Stomach (tissue), 9 donors: Measurements from ENCODE around the gene ANKRD55. TPM values are rescaled to one million over a fixed set of nuclear protein-coding genes. Genes with fewer than 3 reads are reported as not detected.
"Not testable (repeated sequence)": the region's sequence is repeated elsewhere in the genome, so short reads cannot be mapped to it uniquely, and the experiment has no call there.

ENCODE experiments used
- DNase-seq, 2 donors: peaks; one replicate each; pipeline versions ENCODE4 v3.0.0 to v3.0.0-alpha.2; 2013 to 2019
- H3K27ac ChIP-seq, 5 donors: fragments of 200-600 bp in 4 of 5; sonication (generic) in 4 of 5; one replicate each; pipeline ENCODE4 v1.5.1; 2013 to 2019; ENCODE audit warnings: mild to moderate bottlenecking in 1 of 5, moderate library complexity in 1 of 5
- H3K27me3 ChIP-seq, 3 donors: fragments of 200-600 bp; sonication (generic); one replicate each; pipeline ENCODE4 v1.5.1; 2017 to 2019; ENCODE audit warnings: mixed run types in 1 of 3
- H3K36me3 ChIP-seq, 4 donors: fragments of 200-600 bp; sonication (generic); 1 replicate in 3 of 4; 2 replicates in 1 of 4; pipeline ENCODE4 v1.5.1; 2016 to 2019
- H3K4me1 ChIP-seq, 4 donors: fragments of 200-600 bp; sonication (generic); one replicate each; pipeline ENCODE4 v1.5.1; 2016 to 2019
- H3K4me3 ChIP-seq, 4 donors: fragments of 200-600 bp; sonication (generic) in 3 of 4; one replicate each; pipeline ENCODE4 v1.5.1; 2016 to 2019; ENCODE audit warnings: mild to moderate bottlenecking in 1 of 4
- H3K9me3 ChIP-seq, 4 donors: fragments of 200-600 bp; sonication (generic); one replicate each; pipeline ENCODE4 v1.5.1; 2016 to 2019
- CTCF ChIP-seq, 7 experiments: fragments of 450-650 bp in 4 of 7; fragments of 200-600 bp in 3 of 7; sonication (generic) in 3 of 7; IDR thresholded peaks; one replicate each; pipeline ENCODE4 v1.5.1; 2016 to 2019; ENCODE audit warnings: antibody characterized with exemption in 7 of 7, control low read depth in 2 of 7, mild to moderate bottlenecking in 1 of 7
- EP300 ChIP-seq: sonication (generic); formaldehyde crosslinking; IDR thresholded peaks from one replicate; pipeline ENCODE4 v1.6.1; 2017; ENCODE audit warnings: antibody characterized with exemption
- POLR2A ChIP-seq, 4 donors: fragments of 450-650 bp; IDR thresholded peaks; one replicate each; pipeline ENCODE4 v1.6.1; 2016; ENCODE audit warnings: antibody characterized with exemption in 4 of 4, control low read depth in 2 of 4, mild to moderate bottlenecking in 1 of 4, moderate library complexity in 1 of 4
- POLR2AphosphoS5 ChIP-seq, 3 donors: sonication (generic); formaldehyde crosslinking; IDR thresholded peaks; one replicate each; pipeline ENCODE4 v1.6.1; 2016; ENCODE audit warnings: antibody characterized with exemption in 3 of 3
- WGBS, 5 donors: extraction: QIAGEN DNeasy Blood & Tissue Kit in 3 of 5; methylation state at CpG; one replicate each; pipeline versions ENCODE4 v1.1.5 to v1.1.7; 2013 to 2018; 5-methylcytosine and 5-hydroxymethylcytosine counted together
- intact Hi-C: fragments of 100-400 bp; cut with DNase I; formaldehyde crosslinking; loops from one replicate; pipeline ENCODE4 v1.15.1; 2023; ENCODE audit warnings: low total_unique reads
- polyA plus RNA-seq, 3 donors: library from polyadenylated mRNA; stranded (reverse); fragments of 200-250 nt; gene quantifications; one replicate each; pipeline ENCODE4 v1.2.3, GENCODE V29; 2013
- total RNA-seq, 5 donors: library from RNA; depleted of rRNA; stranded (reverse); fragments of >200 nt; gene quantifications; one replicate each; pipeline versions ENCODE4 v1.1.0 to v1.2.3, GENCODE V29; 2014 to 2016
- donor health status: healthy with polysubstance abuse.
- donor health status: Bipolar disorder and iron deficiency.
- donor health status: healthy.

ANKRD55 gene
- total and polyA plus RNA-seq, 8 donors = 0.08 to 0.18 TPM; not detected in 6

GRCh38 chr5:56207537-56207936, 25.6 kb downstream of the ANKRD55 start:
- WGBS, 5 donors = 46 to 81% (median 77%) methylated on average over 2 of the region's 2 CpGs
- DNase-seq = no peak
- H3K4me1 ChIP-seq = peaks cover 0 to 6% (median 3%) of the 10 kb centered on the region in 4 donors
- H3K27me3 ChIP-seq = no peaks in the 10 kb centered on the region
- no peak for TF ChIP-seq POLR2A (IDR thresholded peaks at IDR 0.05)
- TF ChIP-seq POLR2AphosphoS5 (IDR thresholded peaks at IDR 0.05) = no peak
- TF ChIP-seq EP300 = no peak
- TF ChIP-seq CTCF (IDR thresholded peaks at IDR 0.05) = no peak
- no peak overlapping the region for H3K4me3 ChIP-seq
- H3K9me3 ChIP-seq = no peaks in the 10 kb centered on the region
- no peak overlapping the region for H3K27ac ChIP-seq
- intact Hi-C loops = loop anchor here (10.0 kb wide), 1 partner anchor 233 kb away; no protein-coding TSS in a partner anchor
- H3K36me3 ChIP-seq = no peaks in the 10 kb centered on the region

- intact Hi-C loops = loop anchor here (10.0 kb wide), 1 partner anchor 232 kb away; no protein-coding TSS in a partner anchor
- Histone ChIP-seq H3K27ac (no peak overlapping the region), H3K4me3 (no peak overlapping the region), H3K4me1 (peaks cover 0 to 10% (median 1%) of the 10 kb centered on the region in 4 donors), H3K9me3 (no peaks in the 10 kb centered on the region), H3K36me3 (no peaks in the 10 kb centered on the region), H3K27me3 (no peaks in the 10 kb centered on the region)
- DNase-seq = no peak
- TF ChIP-seq POLR2A (IDR thresholded peaks at IDR 0.05) (no peak), CTCF (IDR thresholded peaks at IDR 0.05) (no peak), EP300 (no peak), POLR2AphosphoS5 (IDR thresholded peaks at IDR 0.05) (no peak)
- WGBS, 5 donors = 88 to 94% (median 90%) methylated on average over 7 of the region's 7 CpGs
Observed at GRCh38 chr5:56206126-56206910, 26.8 kb downstream of the ANKRD55 start.

GRCh38 chr5:56203936-56204335, 29.2 kb downstream of the ANKRD55 start:
- not testable (repeated sequence) for H3K9me3 ChIP-seq, H3K36me3 ChIP-seq, H3K27me3 ChIP-seq, H3K27ac ChIP-seq, DNase-seq, H3K4me3 ChIP-seq
- intact Hi-C loops = loop anchor here (5.0 to 10.0 kb wide), 2 partner anchors 229 to 272 kb away; no protein-coding TSS in a partner anchor
- H3K4me1 ChIP-seq = peaks cover 0 to 14% (median 4%) of the 10 kb centered on the region in 4 donors

- H3K36me3 ChIP-seq = no peaks in the 10 kb centered on the region
- WGBS, 5 donors = 36 to 43% (median 38%) methylated on average over 3 of the region's 3 CpGs
- no peak for TF ChIP-seq CTCF (IDR thresholded peaks at IDR 0.05)
- no peak for TF ChIP-seq POLR2AphosphoS5 (IDR thresholded peaks at IDR 0.05)
- no peak for TF ChIP-seq POLR2A (IDR thresholded peaks at IDR 0.05)
- TF ChIP-seq EP300 = no peak
- no peak overlapping the region for H3K4me3 ChIP-seq
- H3K27ac ChIP-seq = no peak overlapping the region
- intact Hi-C loops = loop anchor here (5.0 to 10.0 kb wide), 2 partner anchors 228 to 270 kb away; no protein-coding TSS in a partner anchor
- no peak for DNase-seq
- peaks cover 0 to 14% (median 4%) of the 10 kb centered on the region in 4 donors for H3K4me1 ChIP-seq
- no peaks in the 10 kb centered on the region for H3K9me3 ChIP-seq
- H3K27me3 ChIP-seq = no peaks in the 10 kb centered on the region
Observed at GRCh38 chr5:56202483-56202882, 30.6 kb downstream of the ANKRD55 start.

- intact Hi-C loops = loop anchor here (5.0 to 10.0 kb wide), 2 partner anchors 227 to 270 kb away; no protein-coding TSS in a partner anchor
- peaks cover 0 to 14% (median 4%) of the 10 kb centered on the region in 4 donors for H3K4me1 ChIP-seq
Observed at GRCh38 chr5:56201762-56202261, 31.3 kb downstream of the ANKRD55 start.

More at GRCh38 chr5:56201762-56202261, 31.3 kb downstream of the ANKRD55 start:
- 48 to 72% (median 65%) methylated on average over 3 of the region's 3 CpGs for WGBS, 5 donors
- H3K36me3 ChIP-seq, DNase-seq, H3K9me3 ChIP-seq, H3K27me3 ChIP-seq, H3K27ac ChIP-seq, H3K4me3 ChIP-seq: not testable (repeated sequence)
